ENCODE results near the gene FCHSD1.

DNA sequence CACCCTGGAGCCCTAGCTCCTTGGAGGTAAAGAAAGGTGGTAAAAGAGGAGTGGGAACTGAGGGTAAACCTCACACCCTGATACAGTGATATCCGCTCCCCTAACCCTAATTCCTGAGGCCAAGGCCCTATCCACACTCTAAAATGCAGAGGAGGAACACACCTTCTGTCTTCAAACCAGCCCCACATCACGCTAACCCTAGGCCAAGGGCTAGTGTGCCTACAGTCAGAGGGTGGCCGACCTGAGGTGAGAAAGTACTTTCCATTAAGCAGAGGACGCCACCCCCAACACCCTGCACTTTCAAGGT, 15.2 kb downstream of the FCHSD1 start:
- TF ChIP-seq, protein P1, sequence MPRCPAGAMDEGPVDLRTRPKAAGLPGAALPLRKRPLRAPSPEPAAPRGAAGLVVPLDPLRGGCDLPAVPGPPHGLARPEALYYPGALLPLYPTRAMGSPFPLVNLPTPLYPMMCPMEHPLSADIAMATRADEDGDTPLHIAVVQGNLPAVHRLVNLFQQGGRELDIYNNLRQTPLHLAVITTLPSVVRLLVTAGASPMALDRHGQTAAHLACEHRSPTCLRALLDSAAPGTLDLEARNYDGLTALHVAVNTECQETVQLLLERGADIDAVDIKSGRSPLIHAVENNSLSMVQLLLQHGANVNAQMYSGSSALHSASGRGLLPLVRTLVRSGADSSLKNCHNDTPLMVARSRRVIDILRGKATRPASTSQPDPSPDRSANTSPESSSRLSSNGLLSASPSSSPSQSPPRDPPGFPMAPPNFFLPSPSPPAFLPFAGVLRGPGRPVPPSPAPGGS (IDR thresholded peaks at IDR 0.05; ENCODE audit: borderline replicate concordance, insufficient read depth, low read depth, low read length, poor library complexity, severe bottlenecking): no peak
- no peak for TF ChIP-seq ZBTB4 (CRISPR knock-in tag; IDR thresholded peaks at IDR 0.05)
